KMS-11 (cell line): Measurements from ENCODE around the gene RASAL2.
"Not testable (repeated sequence)": the region's sequence is repeated elsewhere in the genome, so short reads cannot be mapped to it uniquely, and the experiment has no call there.

ENCODE experiments used
- H2AFZ ChIP-seq: fragments of 200-600 bp; sonication (generic); 2 replicates; pipeline ENCODE4 v1.6.1; 2016; ENCODE audit warnings: antibody characterized with exemption, mixed run types, low read depth
- H3K27ac ChIP-seq: fragments of 200-600 bp; sonication (generic); 2 replicates; pipeline ENCODE4 v1.6.1; 2016; ENCODE audit warnings: mild to moderate bottlenecking, mixed run types
- H3K27me3 ChIP-seq: fragments of 200-600 bp; sonication (generic); 2 replicates; pipeline ENCODE4 v1.6.1; 2017; ENCODE audit warnings: mild to moderate bottlenecking, low read depth, mixed run types, moderate library complexity; ENCODE audit not compliant: insufficient read depth
- H3K36me3 ChIP-seq: fragments of 200-600 bp; sonication (generic); 2 replicates; pipeline ENCODE4 v1.6.1; 2017; ENCODE audit warnings: mild to moderate bottlenecking, mixed run types; ENCODE audit not compliant: insufficient read depth
- H3K4me1 ChIP-seq: fragments of 200-600 bp; sonication (generic); 2 replicates; pipeline ENCODE4 v1.6.1; 2016; ENCODE audit warnings: mild to moderate bottlenecking, low read depth, mixed run types; ENCODE audit not compliant: poor library complexity, severe bottlenecking
- H3K4me2 ChIP-seq: fragments of 200-600 bp; sonication (generic); 2 replicates; pipeline ENCODE4 v1.7.0; 2016; ENCODE audit warnings: mild to moderate bottlenecking, mixed run types
- H3K4me3 ChIP-seq: fragments of 200-600 bp; sonication (generic); IDR thresholded peaks from 2 replicates; pipeline ENCODE4 v1.6.1; 2017; ENCODE audit warnings: low read depth, low read length, mixed read lengths; ENCODE audit not compliant: insufficient read depth
- H3K79me2 ChIP-seq: fragments of 200-600 bp; sonication (generic); 2 replicates; pipeline ENCODE4 v1.6.1; 2016; ENCODE audit warnings: low read depth, mixed run types; ENCODE audit not compliant: insufficient read depth
- H3K9ac ChIP-seq: fragments of 200-600 bp; sonication (generic); 2 replicates; pipeline ENCODE4 v1.6.1; 2016; ENCODE audit warnings: mild to moderate bottlenecking, mixed run types
- H4K20me1 ChIP-seq: fragments of 200-600 bp; sonication (generic); 2 replicates; pipeline ENCODE4 v1.6.1; 2016; ENCODE audit warnings: mild to moderate bottlenecking, mixed run types; ENCODE audit not compliant: insufficient read depth
- TF ChIP-seq, protein P1 (sequence below): fragments of 200-600 bp; sonication (generic); conservative IDR thresholded peaks from 2 replicates; pipeline ENCODE4 v1.6.1; 2017; ENCODE audit warnings: low read depth, mild to moderate bottlenecking, antibody characterized with exemption, low read length, moderate library complexity, mixed read lengths

The RASAL2 gene

DNA sequence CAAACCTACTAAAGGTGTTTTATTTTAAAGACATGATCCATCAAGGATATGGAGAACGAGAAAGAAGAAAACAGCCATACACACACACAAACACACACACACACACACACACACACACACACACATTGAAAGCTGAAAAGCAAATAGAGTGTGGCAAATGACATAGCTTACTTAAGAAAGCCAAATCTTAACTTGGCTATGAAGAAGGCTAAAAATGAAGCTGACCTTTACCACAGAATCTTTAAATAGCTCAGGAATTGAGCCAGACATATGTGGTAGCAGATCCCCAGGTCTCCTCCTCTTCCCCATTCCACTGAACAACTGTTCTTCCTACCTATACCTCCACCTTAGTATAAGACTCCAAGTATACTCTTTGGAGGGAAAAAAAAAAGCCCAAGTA lies 217.3 kb downstream of the RASAL2 start:
- Histone ChIP-seq H3K4me2 (no peak overlapping the region), H3K4me3 (no peak overlapping the region), H3K9ac (no peak overlapping the region), H2AFZ (no peak overlapping the region), H3K27ac (no peak overlapping the region), H3K79me2 (no peaks in the 10 kb centered on the region), H3K36me3 (no peaks in the 10 kb centered on the region), H3K4me1 (peaks cover 13% of the 10 kb centered on the region), H3K27me3 (no peaks in the 10 kb centered on the region), H4K20me1 (no peaks in the 10 kb centered on the region)
- TF ChIP-seq, protein P1, sequence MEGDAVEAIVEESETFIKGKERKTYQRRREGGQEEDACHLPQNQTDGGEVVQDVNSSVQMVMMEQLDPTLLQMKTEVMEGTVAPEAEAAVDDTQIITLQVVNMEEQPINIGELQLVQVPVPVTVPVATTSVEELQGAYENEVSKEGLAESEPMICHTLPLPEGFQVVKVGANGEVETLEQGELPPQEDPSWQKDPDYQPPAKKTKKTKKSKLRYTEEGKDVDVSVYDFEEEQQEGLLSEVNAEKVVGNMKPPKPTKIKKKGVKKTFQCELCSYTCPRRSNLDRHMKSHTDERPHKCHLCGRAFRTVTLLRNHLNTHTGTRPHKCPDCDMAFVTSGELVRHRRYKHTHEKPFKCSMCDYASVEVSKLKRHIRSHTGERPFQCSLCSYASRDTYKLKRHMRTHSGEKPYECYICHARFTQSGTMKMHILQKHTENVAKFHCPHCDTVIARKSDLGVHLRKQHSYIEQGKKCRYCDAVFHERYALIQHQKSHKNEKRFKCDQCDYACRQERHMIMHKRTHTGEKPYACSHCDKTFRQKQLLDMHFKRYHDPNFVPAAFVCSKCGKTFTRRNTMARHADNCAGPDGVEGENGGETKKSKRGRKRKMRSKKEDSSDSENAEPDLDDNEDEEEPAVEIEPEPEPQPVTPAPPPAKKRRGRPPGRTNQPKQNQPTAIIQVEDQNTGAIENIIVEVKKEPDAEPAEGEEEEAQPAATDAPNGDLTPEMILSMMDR: no peak

GRCh38 chr1:178320280-178320982 lies 226.5 kb downstream of the RASAL2 start:
- not testable (repeated sequence) for H3K4me3 ChIP-seq, H3K79me2 ChIP-seq, H3K27me3 ChIP-seq, H3K36me3 ChIP-seq, H3K4me1 ChIP-seq, H3K27ac ChIP-seq, H3K9ac ChIP-seq, H4K20me1 ChIP-seq, H2AFZ ChIP-seq, H3K4me2 ChIP-seq

DNA sequence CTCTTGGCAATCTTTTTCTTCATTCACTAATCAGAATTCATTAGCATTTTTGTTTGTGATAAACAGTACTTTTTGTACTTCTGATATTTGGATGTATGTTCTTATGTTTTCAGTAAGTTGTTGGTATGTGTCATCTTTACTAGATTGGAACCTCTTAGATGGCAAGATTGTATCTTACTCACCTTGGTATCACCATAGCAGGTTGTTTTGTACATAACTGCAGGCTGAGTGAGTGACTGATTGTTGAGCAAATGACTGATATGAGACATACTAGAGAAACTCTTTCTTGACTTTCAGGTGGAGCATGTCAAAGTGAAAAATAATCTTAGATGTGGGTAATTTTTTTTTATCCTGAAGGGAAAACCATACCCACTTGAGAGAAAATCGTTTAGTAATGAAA lies 229.2 kb downstream of the RASAL2 start:
- Histone ChIP-seq H3K27me3 (no peaks in the 10 kb centered on the region), H3K36me3 (no peaks in the 10 kb centered on the region), H3K4me3 (no peak overlapping the region), H4K20me1 (no peaks in the 10 kb centered on the region), H3K27ac (no peak overlapping the region), H3K9ac (no peak overlapping the region), H3K4me2 (no peak overlapping the region), H3K4me1 (no peaks in the 10 kb centered on the region), H3K79me2 (no peaks in the 10 kb centered on the region), H2AFZ (no peak overlapping the region)
- TF ChIP-seq, protein P1: no peak

- Histone ChIP-seq H3K4me1 (no peaks in the 10 kb centered on the region), H3K79me2 (no peaks in the 10 kb centered on the region), H3K9ac (no peak overlapping the region), H3K27me3 (no peaks in the 10 kb centered on the region), H4K20me1 (no peaks in the 10 kb centered on the region), H3K4me2 (no peak overlapping the region), H3K36me3 (no peaks in the 10 kb centered on the region), H3K4me3 (no peak overlapping the region), H3K27ac (no peak overlapping the region), H2AFZ (no peak overlapping the region)
- TF ChIP-seq, protein P1: no peak
Measured at GRCh38 chr1:178324003-178324402, 230.1 kb downstream of the RASAL2 start.

GRCh38 chr1:178328728-178329127 lies 234.8 kb downstream of the RASAL2 start:
- no peak overlapping the region for H3K27ac ChIP-seq
- no peaks in the 10 kb centered on the region for H3K79me2 ChIP-seq
- TF ChIP-seq, protein P1: no peak

More at GRCh38 chr1:178328728-178329127, 234.8 kb downstream of the RASAL2 start:
- no peak overlapping the region for H3K9ac ChIP-seq
- no peaks in the 10 kb centered on the region for H3K27me3 ChIP-seq
- no peak overlapping the region for H2AFZ ChIP-seq
- H4K20me1 ChIP-seq: no peaks in the 10 kb centered on the region
- no peak overlapping the region for H3K4me2 ChIP-seq
- H3K4me1 ChIP-seq: no peaks in the 10 kb centered on the region
- no peaks in the 10 kb centered on the region for H3K36me3 ChIP-seq
- no peak overlapping the region for H3K4me3 ChIP-seq
